Measurements from ENCODE around the gene DNAJC17.

DNAJC17 gene

GRCh38 chr15:40807028-40807887, at the start of gene DNAJC17, which contains the start of gene ZFYVE19:
Gene DNAJC17, minus strand, starts transcription at chr15:40807473. Its CDS starts 27 bp downstream, at chr15:40807446.
Gene ZFYVE19, plus strand, starts transcription at chr15:40807089. Its CDS starts 501 bp downstream, at chr15:40807590.
- FAIRE-seq (peak; percentile 78), DNase-seq (ENCODE audit: insufficient read length, low spot score) (peak; percentile 95)
- TF ChIP-seq POLR2A (IDR thresholded peaks at IDR 0.05; ENCODE audit: low read depth, low read length): peak; percentile 71

GRCh38 chr15:40856746-40857145, 49.5 kb upstream of the DNAJC17 start:
- no peak for TF ChIP-seq POLR2A (IDR thresholded peaks at IDR 0.05; ENCODE audit: low read depth, low read length)
- no peak for DNase-seq (ENCODE audit: insufficient read length, low spot score)

GRCh38 chr15:40855706-40856234, 48.5 kb upstream of the DNAJC17 start:
- DNase-seq (ENCODE audit: insufficient read length, low spot score) (no peak), FAIRE-seq (no peak)
- no peak for TF ChIP-seq POLR2A (IDR thresholded peaks at IDR 0.05; ENCODE audit: low read depth, low read length)

More at GRCh38 chr15:40856746-40857145, 49.5 kb upstream of the DNAJC17 start:
- no peak for FAIRE-seq

GRCh38 chr15:40854161-40854560, 46.9 kb upstream of the DNAJC17 start:
- TF ChIP-seq POLR2A (IDR thresholded peaks at IDR 0.05; ENCODE audit: low read depth, low read length): no peak
- DNase-seq (ENCODE audit: insufficient read length, low spot score) (no peak), FAIRE-seq (no peak)

- DNase-seq (ENCODE audit: insufficient read length, low spot score) (no peak), FAIRE-seq (no peak)
- TF ChIP-seq POLR2A (IDR thresholded peaks at IDR 0.05; ENCODE audit: low read depth, low read length): no peak
These were observed 46.1 kb upstream of the DNAJC17 start for GRCh38 chr15:40853241-40853890.

- no peak for TF ChIP-seq POLR2A (IDR thresholded peaks at IDR 0.05; ENCODE audit: low read depth, low read length)
- FAIRE-seq (no peak), DNase-seq (ENCODE audit: insufficient read length, low spot score) (no peak)
These were observed 45.3 kb upstream of the DNAJC17 start for GRCh38 chr15:40852529-40852928.

GRCh38 chr15:40850576-40851112, 43.4 kb upstream of the DNAJC17 start:
- no peak for TF ChIP-seq POLR2A (IDR thresholded peaks at IDR 0.05; ENCODE audit: low read depth, low read length)
- no peak for FAIRE-seq
- no peak for DNase-seq (ENCODE audit: insufficient read length, low spot score)

- TF ChIP-seq POLR2A (IDR thresholded peaks at IDR 0.05; ENCODE audit: low read depth, low read length): no peak
- peak; percentile 75 for FAIRE-seq
- DNase-seq (ENCODE audit: insufficient read length, low spot score): peak; percentile 87
These were observed 40.1 kb upstream of the DNAJC17 start for GRCh38 chr15:40847223-40847961.

GRCh38 chr15:40846841-40847222, 39.6 kb upstream of the DNAJC17 start:
- DNase-seq (ENCODE audit: insufficient read length, low spot score): no peak
- TF ChIP-seq POLR2A (IDR thresholded peaks at IDR 0.05; ENCODE audit: low read depth, low read length): no peak
- no peak for FAIRE-seq

- FAIRE-seq (no peak), DNase-seq (ENCODE audit: insufficient read length, low spot score) (no peak)
- TF ChIP-seq POLR2A (IDR thresholded peaks at IDR 0.05; ENCODE audit: low read depth, low read length): no peak
These were observed 38.4 kb upstream of the DNAJC17 start for GRCh38 chr15:40845511-40846284.

GRCh38 chr15:40845036-40845435, 37.8 kb upstream of the DNAJC17 start:
- DNase-seq (ENCODE audit: insufficient read length, low spot score) (no peak), FAIRE-seq (no peak)
- no peak for TF ChIP-seq POLR2A (IDR thresholded peaks at IDR 0.05; ENCODE audit: low read depth, low read length)

- DNase-seq (ENCODE audit: insufficient read length, low spot score) (no peak), FAIRE-seq (no peak)
- no peak for TF ChIP-seq POLR2A (IDR thresholded peaks at IDR 0.05; ENCODE audit: low read depth, low read length)
These were observed 37.4 kb upstream of the DNAJC17 start for GRCh38 chr15:40844696-40845030.

Data from H54 (cell line).